ENCODE results near the gene BTF3. TPM values are rescaled to one million over a fixed set of nuclear protein-coding genes. Genes with fewer than 3 reads are reported as not detected.

Gene BTF3
- total and polyA plus RNA-seq, 2 of the 8 experiments (the other 6 are each of a cell fraction or from before 2014, with no cell fraction given): 396 to 754 TPM

GRCh38 chr5:73484511-73484910, 13.7 kb upstream of the BTF3 start (continued):
- no peak for TF ChIP-seq ATF2 (IDR thresholded peaks at IDR 0.05; ENCODE audit: low read length)
- TF ChIP-seq NANOG (IDR thresholded peaks at IDR 0.05; ENCODE audit: insufficient read depth, low read depth, low read length, poor library complexity, severe bottlenecking): no peak
- no peak for TF ChIP-seq HDAC2 (IDR thresholded peaks at IDR 0.05; ENCODE audit: borderline replicate concordance in 1 of 2, low read depth in 2 of 2, low read length in 2 of 2)
- TF ChIP-seq POU5F1 (IDR thresholded peaks at IDR 0.05; ENCODE audit: low read depth, low read length): no peak
